Progenitor cell of endocrine pancreas (in vitro differentiated cells): ENCODE data around the gene NKAIN2. TPM values are rescaled to one million over a fixed set of nuclear protein-coding genes. Genes with fewer than 3 reads are reported as not detected.

Experiments
- DNase-seq: peaks from one replicate; pipeline ENCODE4 v3.0.0; 2021; ENCODE audit warnings: low spot score; ENCODE audit not compliant: unreplicated experiment
- H3K27ac Mint-ChIP-seq: 2 replicates; pipeline ENCODE4 v1.8.0; 2021; ENCODE audit warnings: mild to moderate bottlenecking, moderate library complexity, mixed read lengths
- H3K27me3 Mint-ChIP-seq: 2 replicates; pipeline ENCODE4 v1.8.0; 2021; ENCODE audit warnings: mixed read lengths
- H3K36me3 Mint-ChIP-seq: 2 replicates; pipeline ENCODE4 v1.8.0; 2022; ENCODE audit warnings: mixed read lengths; ENCODE audit not compliant: insufficient read depth
- H3K4me1 Mint-ChIP-seq: 2 replicates; pipeline ENCODE4 v1.8.0; 2021; ENCODE audit warnings: low read depth, mixed read lengths
- H3K4me3 Mint-ChIP-seq: 2 replicates; pipeline ENCODE4 v1.8.0; 2021; ENCODE audit warnings: low read depth, mild to moderate bottlenecking, moderate library complexity, mixed read lengths
- H3K9me3 Mint-ChIP-seq: 2 replicates; pipeline ENCODE4 v1.8.0; 2021; ENCODE audit warnings: low read depth, mixed read lengths
- CTCF ChIP-seq: fragments of 200-600 bp; sonication (generic); IDR thresholded peaks from one replicate; pipeline ENCODE4 v1.5.0; 2021; ENCODE audit warnings: antibody characterized with exemption, mild to moderate bottlenecking; ENCODE audit not compliant: unreplicated experiment
- total RNA-seq: library from RNA; stranded (reverse); gene quantifications from 2 replicates; pipeline ENCODE4 v1.2.1, GENCODE V29; 2021

The NKAIN2 gene
- total RNA-seq, 1 donor from 2014 or later, result 2.5 TPM

DNA sequence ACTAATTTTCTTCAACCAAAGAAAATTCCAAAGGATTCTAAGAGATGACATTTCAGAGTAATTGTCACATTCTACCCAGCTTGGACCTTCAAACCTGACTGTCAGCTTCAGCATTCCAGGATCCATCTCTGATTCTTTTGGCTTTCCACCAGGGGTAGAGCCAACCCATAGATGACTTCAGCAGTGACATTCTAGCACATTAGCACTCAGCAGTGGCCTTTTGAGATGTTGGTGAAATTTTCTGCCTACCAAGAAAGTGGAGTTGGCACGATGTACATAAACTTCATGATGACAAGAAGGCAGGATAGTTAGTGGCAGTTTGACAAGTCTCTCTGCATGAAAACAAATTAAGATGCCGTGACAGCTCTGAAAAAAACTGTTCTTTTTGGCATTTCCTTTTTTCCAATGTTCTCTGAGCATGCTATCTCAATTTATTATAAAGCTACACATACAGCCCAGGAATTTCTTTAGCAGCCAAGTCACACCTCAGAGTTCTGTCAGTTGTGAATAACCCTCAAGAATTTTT, 692.1 kb downstream of the NKAIN2 start:
- Mint-ChIP-seq H3K9me3 (no peaks in the 10 kb centered on the region), H3K4me3 (no peak overlapping the region), H3K27ac (no peak overlapping the region), H3K4me1 (no peaks in the 10 kb centered on the region), H3K36me3 (no peaks in the 10 kb centered on the region), H3K27me3 (no peaks in the 10 kb centered on the region)
- no peak for DNase-seq
- TF ChIP-seq CTCF, result no peak

DNA sequence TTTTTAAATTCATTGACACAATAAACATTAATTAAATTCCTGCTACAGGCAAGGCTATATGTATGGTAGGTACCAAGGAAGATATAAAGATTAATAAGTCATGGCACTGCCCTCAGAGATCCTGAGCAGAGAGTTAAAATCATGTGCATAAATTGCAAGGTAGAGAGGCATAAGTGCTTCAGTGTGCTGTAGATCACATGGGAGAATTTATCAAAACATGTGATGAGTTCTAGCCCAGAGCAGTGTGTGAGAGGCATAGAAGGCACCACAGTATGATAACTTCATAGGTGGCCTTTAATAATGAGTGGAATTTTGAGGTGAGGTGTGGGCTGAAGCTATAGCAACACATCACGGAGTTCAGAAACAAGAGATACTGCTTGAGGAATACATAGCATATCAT, 692.7 kb downstream of the NKAIN2 start:
- no peaks in the 10 kb centered on the region for H3K27me3 Mint-ChIP-seq
- TF ChIP-seq CTCF, result no peak
- no peak overlapping the region for H3K4me3 Mint-ChIP-seq
- DNase-seq, result no peak
- H3K9me3 Mint-ChIP-seq, result no peaks in the 10 kb centered on the region
- no peaks in the 10 kb centered on the region for H3K36me3 Mint-ChIP-seq
- no peak overlapping the region for H3K27ac Mint-ChIP-seq
- H3K4me1 Mint-ChIP-seq, result no peaks in the 10 kb centered on the region

- H3K4me3 Mint-ChIP-seq, result no peak overlapping the region
Measured at GRCh38 chr6:124512431-124512830, 708.8 kb downstream of the NKAIN2 start.

GRCh38 chr6:124517339-124517738, 713.7 kb downstream of the NKAIN2 start:
- no peaks in the 10 kb centered on the region for H3K27me3 Mint-ChIP-seq
- H3K36me3 Mint-ChIP-seq, result no peaks in the 10 kb centered on the region
- TF ChIP-seq CTCF, result no peak
- no peaks in the 10 kb centered on the region for H3K9me3 Mint-ChIP-seq
- H3K4me3 Mint-ChIP-seq, result no peak overlapping the region
- peaks cover 2% of the 10 kb centered on the region for H3K4me1 Mint-ChIP-seq
- no peak for DNase-seq
- H3K27ac Mint-ChIP-seq, result no peak overlapping the region

More at GRCh38 chr6:124512431-124512830, 708.8 kb downstream of the NKAIN2 start:
- no peak overlapping the region for H3K27ac Mint-ChIP-seq
- no peak for DNase-seq
- no peaks in the 10 kb centered on the region for H3K9me3 Mint-ChIP-seq
- H3K4me1 Mint-ChIP-seq, result no peaks in the 10 kb centered on the region
- no peaks in the 10 kb centered on the region for H3K27me3 Mint-ChIP-seq
- TF ChIP-seq CTCF, result no peak
- H3K36me3 Mint-ChIP-seq, result no peaks in the 10 kb centered on the region

DNA sequence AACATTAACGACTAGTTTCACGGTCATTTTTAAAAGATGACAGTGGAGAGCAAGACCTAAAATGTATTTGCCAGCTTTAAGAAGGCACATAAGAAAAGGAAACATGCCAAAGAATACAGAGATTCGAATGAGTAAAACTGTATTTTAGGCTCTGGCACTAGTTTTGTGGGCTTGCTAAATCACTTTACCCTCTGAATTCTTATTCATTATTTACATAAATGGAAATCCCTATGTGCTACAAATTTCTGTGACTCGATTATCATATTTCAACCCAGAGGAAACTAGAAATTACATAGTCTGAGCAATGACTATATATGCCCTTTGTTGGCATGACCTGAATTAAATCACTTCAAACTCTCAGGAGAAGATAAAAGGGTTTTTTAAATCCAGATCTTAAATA, 716.8 kb downstream of the NKAIN2 start:
- no peak overlapping the region for H3K4me3 Mint-ChIP-seq
- no peak for DNase-seq
- H3K4me1 Mint-ChIP-seq, result peaks cover 2% of the 10 kb centered on the region
- H3K27ac Mint-ChIP-seq, result no peak overlapping the region
- no peak for TF ChIP-seq CTCF
- H3K27me3 Mint-ChIP-seq, result no peaks in the 10 kb centered on the region
- H3K36me3 Mint-ChIP-seq, result no peaks in the 10 kb centered on the region
- no peaks in the 10 kb centered on the region for H3K9me3 Mint-ChIP-seq
